ENCODE measurements around the gene ZFTA.

The ZFTA gene

GRCh38 chr11:63747011-63747410 is 21.6 kb downstream of the ZFTA start:
- peak; percentile 26 for DNase-seq

GRCh38 chr11:63745304-63746170 is 23.0 kb downstream of the ZFTA start:
- DNase-seq, result no peak

- peak; percentile 74 for DNase-seq
These were observed 29.7 kb downstream of the ZFTA start for GRCh38 chr11:63738720-63739360.

GRCh38 chr11:63737718-63738117 is 30.9 kb downstream of the ZFTA start:
- DNase-seq, result peak; percentile 13

- DNase-seq, result no peak
These were observed 31.7 kb downstream of the ZFTA start for GRCh38 chr11:63736864-63737263.

- DNase-seq, result no peak
These were observed 39.2 kb downstream of the ZFTA start for GRCh38 chr11:63729326-63729725.

GRCh38 chr11:63720611-63721010 is 48.0 kb downstream of the ZFTA start:
- DNase-seq, result no peak

GRCh38 chr11:63719987-63720386 is 48.6 kb downstream of the ZFTA start:
- DNase-seq, result peak; percentile 31

GRCh38 chr11:63719001-63719400 is 49.6 kb downstream of the ZFTA start:
- no peak for DNase-seq

Measured in fibroblast of skin of scalp (primary cell).